Measurements from ENCODE around the gene GJA8.

The GJA8 gene

GRCh38 chr1:147907786-147908509, 5.4 kb downstream of the GJA8 start:
- H4K91ac ChIP-seq (ENCODE audit: low read depth, low read length, poor library complexity) = no peak overlapping the region
- no peak overlapping the region for H2AK5ac ChIP-seq (ENCODE audit: low read depth, low read length)
- no peak overlapping the region for H3K4me2 ChIP-seq (ENCODE audit: insufficient read depth, low read length, poor library complexity, severe bottlenecking)
- no peak overlapping the region for H2BK12ac ChIP-seq (ENCODE audit: low read length)
- no peak overlapping the region for H3K4me3 ChIP-seq (ENCODE audit: low read length in 2 of 2)
- H3K9ac ChIP-seq (ENCODE audit: low read depth, low read length, poor library complexity) = no peak overlapping the region
- no peak overlapping the region for H2BK120ac ChIP-seq (ENCODE audit: low read depth, low read length)
- peak overlapping the region; percentile 27 for H3K14ac ChIP-seq (ENCODE audit: low read length)
- H3K9me3 ChIP-seq (replicated peaks in 1 of 2; ENCODE audit: control insufficient read depth in 2 of 2, insufficient read depth in 1 of 2, low read depth in 1 of 2, low read length in 2 of 2) = no peaks in the 10 kb centered on the region
- no peak overlapping the region for H2BK5ac ChIP-seq (ENCODE audit: low read length)
- H2BK15ac ChIP-seq (ENCODE audit: low read length) = no peak overlapping the region
- H3K23ac ChIP-seq (ENCODE audit: low read depth, low read length, poor library complexity) = peak overlapping the region; percentile 1
- H3K18ac ChIP-seq (ENCODE audit: low read length) = peak overlapping the region; percentile 51
- DNase-seq (ENCODE audit: low spot score) = no peak
- H2AFZ ChIP-seq (ENCODE audit: low read length) = no peak overlapping the region
- no peaks in the 10 kb centered on the region for H3K36me3 ChIP-seq (replicated peaks in 1 of 2; ENCODE audit: control insufficient read depth in 2 of 2, insufficient read depth in 2 of 2, low read length in 2 of 2)
- no peaks in the 10 kb centered on the region for H3K79me1 ChIP-seq (ENCODE audit: low read depth, low read length)
- WGBS, 2 donors (ENCODE audit: extremely low coverage in 2 of 2, insufficient read length in 2 of 2, insufficient replicate concordance in 1 of 2) = no CpG with 5 or more reads among the region's 44 CpGs
- peaks cover 0 to 1% of the 10 kb centered on the region in 2 donors for H3K4me1 ChIP-seq (ENCODE audit: control insufficient read depth in 2 of 2, insufficient read depth in 1 of 2, low read depth in 1 of 2, low read length in 2 of 2)
- peaks cover 0 to 48% (median 0%) of the 10 kb centered on the region in 3 experiments for H3K27me3 ChIP-seq (ENCODE audit: control insufficient read depth in 3 of 3, insufficient read depth in 3 of 3, low read depth in 1 of 3, low read length in 3 of 3)
- no peak overlapping the region for H4K8ac ChIP-seq (ENCODE audit: low read depth, low read length)
- H3K4ac ChIP-seq (ENCODE audit: low read length) = no peak overlapping the region
- no peak overlapping the region for H3K27ac ChIP-seq (replicated peaks; ENCODE audit: low read length)

GRCh38 chr1:147912553-147912952, 10.0 kb downstream of the GJA8 start:
- Histone ChIP-seq H3K9ac (ENCODE audit: low read depth, low read length, poor library complexity) (no peak overlapping the region), H4K91ac (ENCODE audit: low read depth, low read length, poor library complexity) (no peak overlapping the region), H4K8ac (ENCODE audit: low read depth, low read length) (no peak overlapping the region), H2AK5ac (ENCODE audit: low read depth, low read length) (no peak overlapping the region), H3K4me1 (ENCODE audit: control insufficient read depth in 2 of 2, insufficient read depth in 1 of 2, low read depth in 1 of 2, low read length in 2 of 2) (no peaks in the 10 kb centered on the region), H3K4me2 (ENCODE audit: insufficient read depth, low read length, poor library complexity, severe bottlenecking) (no peak overlapping the region), H3K9me3 (replicated peaks in 1 of 2; ENCODE audit: control insufficient read depth in 2 of 2, insufficient read depth in 1 of 2, low read depth in 1 of 2, low read length in 2 of 2) (no peaks in the 10 kb centered on the region), H2AFZ (ENCODE audit: low read length) (no peak overlapping the region), H2BK15ac (ENCODE audit: low read length) (no peak overlapping the region), H3K4ac (ENCODE audit: low read length) (no peak overlapping the region), H3K27ac (replicated peaks; ENCODE audit: low read length) (no peak overlapping the region), H3K14ac (ENCODE audit: low read length) (no peak overlapping the region), H3K18ac (ENCODE audit: low read length) (no peak overlapping the region), H2BK12ac (ENCODE audit: low read length) (no peak overlapping the region), H3K27me3 (ENCODE audit: control insufficient read depth in 3 of 3, insufficient read depth in 3 of 3, low read depth in 1 of 3, low read length in 3 of 3) (peaks cover 0 to 57% (median 0%) of the 10 kb centered on the region in 3 experiments), H3K4me3 (ENCODE audit: low read length in 2 of 2) (no peak overlapping the region), H2BK5ac (ENCODE audit: low read length) (no peak overlapping the region), H2BK120ac (ENCODE audit: low read depth, low read length) (no peak overlapping the region), H3K23ac (ENCODE audit: low read depth, low read length, poor library complexity) (no peak overlapping the region), H3K36me3 (replicated peaks in 1 of 2; ENCODE audit: control insufficient read depth in 2 of 2, insufficient read depth in 2 of 2, low read length in 2 of 2) (no peaks in the 10 kb centered on the region), H3K79me1 (ENCODE audit: low read depth, low read length) (no peaks in the 10 kb centered on the region)
- WGBS, 2 donors (ENCODE audit: extremely low coverage in 2 of 2, insufficient read length in 2 of 2, insufficient replicate concordance in 1 of 2) = no CpG with 5 or more reads among the region's 2 CpGs
- DNase-seq (ENCODE audit: low spot score) = no peak

GRCh38 chr1:147913362-147913942, 10.9 kb downstream of the GJA8 start:
- Histone ChIP-seq H3K4me1 (ENCODE audit: control insufficient read depth in 2 of 2, insufficient read depth in 1 of 2, low read depth in 1 of 2, low read length in 2 of 2) (no peaks in the 10 kb centered on the region), H2BK12ac (ENCODE audit: low read length) (no peak overlapping the region), H2AFZ (ENCODE audit: low read length) (no peak overlapping the region), H3K14ac (ENCODE audit: low read length) (no peak overlapping the region), H3K36me3 (replicated peaks in 1 of 2; ENCODE audit: control insufficient read depth in 2 of 2, insufficient read depth in 2 of 2, low read length in 2 of 2) (no peaks in the 10 kb centered on the region), H3K18ac (ENCODE audit: low read length) (no peak overlapping the region), H4K91ac (ENCODE audit: low read depth, low read length, poor library complexity) (no peak overlapping the region), H3K23ac (ENCODE audit: low read depth, low read length, poor library complexity) (no peak overlapping the region), H3K9ac (ENCODE audit: low read depth, low read length, poor library complexity) (no peak overlapping the region), H3K27ac (replicated peaks; ENCODE audit: low read length) (no peak overlapping the region), H3K4me2 (ENCODE audit: insufficient read depth, low read length, poor library complexity, severe bottlenecking) (no peak overlapping the region), H3K4ac (ENCODE audit: low read length) (no peak overlapping the region), H3K9me3 (replicated peaks in 1 of 2; ENCODE audit: control insufficient read depth in 2 of 2, insufficient read depth in 1 of 2, low read depth in 1 of 2, low read length in 2 of 2) (no peaks in the 10 kb centered on the region), H2BK5ac (ENCODE audit: low read length) (no peak overlapping the region), H3K4me3 (ENCODE audit: low read length in 2 of 2) (no peak overlapping the region), H2AK5ac (ENCODE audit: low read depth, low read length) (no peak overlapping the region), H3K79me1 (ENCODE audit: low read depth, low read length) (no peaks in the 10 kb centered on the region), H4K8ac (ENCODE audit: low read depth, low read length) (no peak overlapping the region), H2BK15ac (ENCODE audit: low read length) (no peak overlapping the region), H3K27me3 (ENCODE audit: control insufficient read depth in 3 of 3, insufficient read depth in 3 of 3, low read depth in 1 of 3, low read length in 3 of 3) (peaks cover 0 to 51% (median 0%) of the 10 kb centered on the region in 3 experiments), H2BK120ac (ENCODE audit: low read depth, low read length) (no peak overlapping the region)
- DNase-seq (ENCODE audit: low spot score) = no peak
- no CpG with 5 or more reads among the region's 7 CpGs for WGBS, 2 donors (ENCODE audit: extremely low coverage in 2 of 2, insufficient read length in 2 of 2, insufficient replicate concordance in 1 of 2)

GRCh38 chr1:147919896-147920295, 17.3 kb downstream of the GJA8 start:
- no peak overlapping the region for H3K18ac ChIP-seq (ENCODE audit: low read length)
- no peak overlapping the region for H2BK12ac ChIP-seq (ENCODE audit: low read length)
- no peak overlapping the region for H3K4ac ChIP-seq (ENCODE audit: low read length)
- H3K27ac ChIP-seq (replicated peaks; ENCODE audit: low read length) = no peak overlapping the region
- H3K23ac ChIP-seq (ENCODE audit: low read depth, low read length, poor library complexity) = no peak overlapping the region
- no peak overlapping the region for H2AK5ac ChIP-seq (ENCODE audit: low read depth, low read length)
- DNase-seq (ENCODE audit: low spot score) = no peak
- no peak overlapping the region for H2BK15ac ChIP-seq (ENCODE audit: low read length)
- H3K4me2 ChIP-seq (ENCODE audit: insufficient read depth, low read length, poor library complexity, severe bottlenecking) = no peak overlapping the region
- no peak overlapping the region for H2BK120ac ChIP-seq (ENCODE audit: low read depth, low read length)
- no peaks in the 10 kb centered on the region for H3K36me3 ChIP-seq (replicated peaks in 1 of 2; ENCODE audit: control insufficient read depth in 2 of 2, insufficient read depth in 2 of 2, low read length in 2 of 2)
- H3K9me3 ChIP-seq (replicated peaks in 1 of 2; ENCODE audit: control insufficient read depth in 2 of 2, insufficient read depth in 1 of 2, low read depth in 1 of 2, low read length in 2 of 2) = no peaks in the 10 kb centered on the region
- H2AFZ ChIP-seq (ENCODE audit: low read length) = no peak overlapping the region
- no peaks in the 10 kb centered on the region for H3K4me1 ChIP-seq (ENCODE audit: control insufficient read depth in 2 of 2, insufficient read depth in 1 of 2, low read depth in 1 of 2, low read length in 2 of 2)
- peak overlapping the region; percentile 2 for H2BK5ac ChIP-seq (ENCODE audit: low read length)
- H3K14ac ChIP-seq (ENCODE audit: low read length) = no peak overlapping the region
- H3K9ac ChIP-seq (ENCODE audit: low read depth, low read length, poor library complexity) = no peak overlapping the region
- H3K79me1 ChIP-seq (ENCODE audit: low read depth, low read length) = no peaks in the 10 kb centered on the region
- H4K91ac ChIP-seq (ENCODE audit: low read depth, low read length, poor library complexity) = no peak overlapping the region
- no peak overlapping the region for H4K8ac ChIP-seq (ENCODE audit: low read depth, low read length)
- WGBS, 2 donors (ENCODE audit: extremely low coverage in 2 of 2, insufficient read length in 2 of 2, insufficient replicate concordance in 1 of 2) = no CpG with 5 or more reads among the region's 6 CpGs
- H3K27me3 ChIP-seq (ENCODE audit: control insufficient read depth in 3 of 3, insufficient read depth in 3 of 3, low read depth in 1 of 3, low read length in 3 of 3) = peaks cover 0 to 4% (median 0%) of the 10 kb centered on the region in 3 experiments
- H3K4me3 ChIP-seq (ENCODE audit: low read length in 2 of 2) = no peak overlapping the region
